ENCODE results near the gene OTOGL.

OTOGL gene

DNA sequence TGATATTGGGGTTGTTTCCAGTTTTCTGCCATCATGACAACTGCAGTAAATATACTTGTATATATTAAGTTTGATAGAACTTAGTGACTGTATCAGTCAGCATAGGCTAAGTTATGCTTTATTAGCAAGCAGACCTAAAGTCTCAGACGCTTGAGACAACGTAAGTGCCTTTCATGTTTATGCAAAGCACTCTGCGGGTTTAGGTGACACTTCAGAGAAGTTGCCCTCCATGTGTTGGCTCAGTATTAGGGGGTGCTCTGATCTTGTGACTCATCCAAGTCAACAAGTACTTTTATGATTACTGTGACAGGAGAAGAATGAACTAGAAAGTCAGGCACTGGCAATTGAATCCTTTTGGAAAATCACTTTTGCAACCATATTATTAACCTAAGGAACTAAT is 13.3 kb upstream of the OTOGL start:
- Histone ChIP-seq H2BK120ac (ENCODE audit: insufficient read depth, low read length, poor library complexity) (no peak overlapping the region), H3K4ac (ENCODE audit: low read depth, low read length) (no peak overlapping the region), H4K8ac (ENCODE audit: low read depth, low read length) (no peak overlapping the region), H3K79me2 (ENCODE audit: control insufficient read depth, insufficient read depth, low read length, poor library complexity) (no peaks in the 10 kb centered on the region), H3K4me2 (ENCODE audit: low read length) (no peak overlapping the region), H3K27me3 (ENCODE audit: insufficient read depth, low read length) (no peaks in the 10 kb centered on the region), H2AFZ (ENCODE audit: insufficient read depth, low read length, poor library complexity) (no peak overlapping the region), H4K91ac (ENCODE audit: low read depth, low read length) (no peak overlapping the region), H3K23ac (ENCODE audit: low read length) (no peak overlapping the region), H3K9me3 (ENCODE audit: insufficient read depth, low read depth, low read length) (no peaks in the 10 kb centered on the region), H3K4me3 (ENCODE audit: low read depth, low read length) (no peak overlapping the region), H2BK5ac (ENCODE audit: low read depth, low read length, poor library complexity) (no peak overlapping the region), H3K14ac (ENCODE audit: low read length) (no peak overlapping the region), H3K18ac (ENCODE audit: low read length) (no peak overlapping the region), H3K79me1 (ENCODE audit: low read length) (no peaks in the 10 kb centered on the region), H2AK5ac (ENCODE audit: low read length) (no peak overlapping the region), H3K4me1 (ENCODE audit: control insufficient read depth in 1 of 2, insufficient read depth in 2 of 2, low read length in 2 of 2) (peaks cover 0 to 4% of the 10 kb centered on the region in 2 experiments), H3K36me3 (ENCODE audit: control insufficient read depth in 1 of 2, insufficient read depth in 2 of 2, low read length in 2 of 2) (no peaks in the 10 kb centered on the region), H4K12ac (ENCODE audit: low read depth, low read length) (no peak overlapping the region), H3K9ac (ENCODE audit: low read length) (no peak overlapping the region), H3K27ac (ENCODE audit: low read depth, low read length) (no peak overlapping the region), H2BK12ac (ENCODE audit: low read length) (no peak overlapping the region)
- WGBS (ENCODE audit: extremely low coverage, insufficient coverage, insufficient read length), result no CpG with 5 or more reads among the region's 3 CpGs
- DNase-seq, result no peak

DNA sequence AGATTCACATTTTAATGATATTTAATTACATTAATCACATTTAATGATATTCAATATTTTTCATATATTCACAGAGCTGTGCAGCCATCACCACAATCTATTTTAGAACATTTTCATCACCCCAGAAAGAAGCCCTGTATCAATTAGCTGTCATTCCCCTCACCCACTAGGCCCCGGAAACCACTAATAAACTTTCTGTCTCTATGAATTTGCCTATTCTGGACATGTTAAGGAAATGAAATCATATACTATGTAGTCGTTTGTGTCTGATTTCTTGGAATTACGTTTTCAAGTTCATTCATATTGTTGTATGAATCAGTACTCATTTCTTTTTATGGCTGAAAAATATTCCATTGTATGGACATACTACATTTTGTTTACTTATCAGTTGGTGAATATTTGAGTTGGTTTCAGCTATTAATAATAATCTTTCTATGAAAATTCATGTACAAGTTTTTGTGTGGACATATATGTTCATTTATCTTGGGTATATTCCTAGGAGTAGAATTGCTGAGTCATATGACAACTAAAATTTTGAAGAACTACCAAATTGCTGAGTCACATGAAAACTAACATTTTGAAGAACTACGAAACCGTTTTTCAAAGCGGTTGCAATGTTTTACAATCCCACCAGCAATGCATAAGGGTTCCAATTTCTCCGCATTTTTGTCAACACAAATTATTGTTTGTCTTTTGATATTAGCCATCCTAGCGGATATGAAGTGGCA is 11.7 kb upstream of the OTOGL start:
- Histone ChIP-seq H4K12ac (ENCODE audit: low read depth, low read length) (no peak overlapping the region), H3K14ac (ENCODE audit: low read length) (no peak overlapping the region), H3K4me1 (ENCODE audit: control insufficient read depth in 1 of 2, insufficient read depth in 2 of 2, low read length in 2 of 2) (peaks cover 0 to 4% of the 10 kb centered on the region in 2 experiments), H2BK5ac (ENCODE audit: low read depth, low read length, poor library complexity) (no peak overlapping the region), H3K18ac (ENCODE audit: low read length) (no peak overlapping the region), H3K79me2 (ENCODE audit: control insufficient read depth, insufficient read depth, low read length, poor library complexity) (no peaks in the 10 kb centered on the region), H2AFZ (ENCODE audit: insufficient read depth, low read length, poor library complexity) (no peak overlapping the region), H3K27me3 (ENCODE audit: insufficient read depth, low read length) (no peaks in the 10 kb centered on the region), H3K23ac (ENCODE audit: low read length) (no peak overlapping the region), H2BK120ac (ENCODE audit: insufficient read depth, low read length, poor library complexity) (no peak overlapping the region), H3K4me3 (ENCODE audit: low read depth, low read length) (no peak overlapping the region), H3K4ac (ENCODE audit: low read depth, low read length) (no peak overlapping the region), H3K79me1 (ENCODE audit: low read length) (no peaks in the 10 kb centered on the region), H3K9ac (ENCODE audit: low read length) (no peak overlapping the region), H4K8ac (ENCODE audit: low read depth, low read length) (no peak overlapping the region), H3K36me3 (ENCODE audit: control insufficient read depth in 1 of 2, insufficient read depth in 2 of 2, low read length in 2 of 2) (no peaks in the 10 kb centered on the region), H3K4me2 (ENCODE audit: low read length) (no peak overlapping the region), H3K27ac (ENCODE audit: low read depth, low read length) (no peak overlapping the region), H3K9me3 (ENCODE audit: insufficient read depth, low read depth, low read length) (no peaks in the 10 kb centered on the region), H4K91ac (ENCODE audit: low read depth, low read length) (no peak overlapping the region), H2BK12ac (ENCODE audit: low read length) (no peak overlapping the region), H2AK5ac (ENCODE audit: low read length) (no peak overlapping the region)
- DNase-seq, result no peak
- WGBS (ENCODE audit: extremely low coverage, insufficient coverage, insufficient read length), result no CpG with 5 or more reads among the region's 8 CpGs

DNA sequence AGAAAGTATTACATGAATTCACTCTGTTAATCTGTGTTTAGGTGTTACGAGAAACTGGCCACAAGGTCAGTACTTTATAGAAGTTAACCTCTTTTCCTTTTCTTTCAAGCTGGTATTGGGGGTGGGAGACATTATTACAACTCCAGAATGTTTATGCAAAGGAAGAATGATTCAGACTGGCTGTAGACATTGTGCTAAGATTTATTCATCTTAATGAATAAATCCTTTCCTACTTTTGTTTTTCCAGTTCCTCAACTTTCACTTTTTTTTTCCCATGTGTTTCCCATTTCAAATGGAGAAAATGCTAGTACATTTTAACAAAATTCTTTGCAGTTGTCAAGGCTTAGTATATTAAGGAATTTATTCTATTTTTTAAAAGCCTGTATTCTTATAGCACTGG is 1.3 kb downstream of the OTOGL start:
- no peak for DNase-seq
- H2BK5ac ChIP-seq (ENCODE audit: low read depth, low read length, poor library complexity), result no peak overlapping the region
- H3K27ac ChIP-seq (ENCODE audit: low read depth, low read length), result no peak overlapping the region
- H2AFZ ChIP-seq (ENCODE audit: insufficient read depth, low read length, poor library complexity), result no peak overlapping the region
- H3K4me1 ChIP-seq (ENCODE audit: control insufficient read depth in 1 of 2, insufficient read depth in 2 of 2, low read length in 2 of 2), result no peaks in the 10 kb centered on the region
- H2AK5ac ChIP-seq (ENCODE audit: low read length), result no peak overlapping the region
- H3K27me3 ChIP-seq (ENCODE audit: insufficient read depth, low read length), result no peaks in the 10 kb centered on the region
- no peak overlapping the region for H3K9ac ChIP-seq (ENCODE audit: low read length)
- no peaks in the 10 kb centered on the region for H3K9me3 ChIP-seq (ENCODE audit: insufficient read depth, low read depth, low read length)
- no peak overlapping the region for H3K4me2 ChIP-seq (ENCODE audit: low read length)
- no peaks in the 10 kb centered on the region for H3K36me3 ChIP-seq (ENCODE audit: control insufficient read depth in 1 of 2, insufficient read depth in 2 of 2, low read length in 2 of 2)
- H3K23ac ChIP-seq (ENCODE audit: low read length), result no peak overlapping the region
- H3K4ac ChIP-seq (ENCODE audit: low read depth, low read length), result no peak overlapping the region
- WGBS (ENCODE audit: extremely low coverage, insufficient coverage, insufficient read length), result no CpG with 5 or more reads among the region's 1 CpG
- H3K18ac ChIP-seq (ENCODE audit: low read length), result no peak overlapping the region
- H2BK120ac ChIP-seq (ENCODE audit: insufficient read depth, low read length, poor library complexity), result no peak overlapping the region
- H2BK12ac ChIP-seq (ENCODE audit: low read length), result no peak overlapping the region
- H4K12ac ChIP-seq (ENCODE audit: low read depth, low read length), result no peak overlapping the region
- H4K8ac ChIP-seq (ENCODE audit: low read depth, low read length), result no peak overlapping the region
- H3K4me3 ChIP-seq (ENCODE audit: low read depth, low read length), result no peak overlapping the region
- no peaks in the 10 kb centered on the region for H3K79me2 ChIP-seq (ENCODE audit: control insufficient read depth, insufficient read depth, low read length, poor library complexity)
- H3K79me1 ChIP-seq (ENCODE audit: low read length), result no peaks in the 10 kb centered on the region
- no peak overlapping the region for H4K91ac ChIP-seq (ENCODE audit: low read depth, low read length)
- H3K14ac ChIP-seq (ENCODE audit: low read length), result no peak overlapping the region

DNA sequence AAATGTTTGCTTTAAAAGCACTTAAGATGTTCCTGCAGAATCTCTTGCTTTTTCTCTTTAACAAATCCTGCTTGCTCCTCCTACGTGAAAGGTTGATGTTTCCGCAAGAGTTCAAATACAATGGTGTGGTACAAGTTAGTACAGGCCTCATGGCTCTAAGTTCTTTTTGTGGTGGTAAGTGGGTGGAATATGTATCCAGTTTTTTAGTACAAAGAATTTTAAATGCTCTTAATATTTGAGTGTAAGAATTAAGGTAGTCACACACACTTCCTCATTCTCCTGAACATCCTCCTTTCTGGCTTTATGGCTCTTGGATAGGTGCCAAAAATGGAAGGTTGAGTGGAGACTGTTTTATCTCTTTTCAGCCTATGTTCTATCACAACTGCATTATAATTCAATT is 1.8 kb downstream of the OTOGL start:
- H3K9ac ChIP-seq (ENCODE audit: low read length), result no peak overlapping the region
- H3K36me3 ChIP-seq (ENCODE audit: control insufficient read depth in 1 of 2, insufficient read depth in 2 of 2, low read length in 2 of 2), result no peaks in the 10 kb centered on the region
- H3K4me2 ChIP-seq (ENCODE audit: low read length), result no peak overlapping the region
- no peak overlapping the region for H3K4ac ChIP-seq (ENCODE audit: low read depth, low read length)
- H3K23ac ChIP-seq (ENCODE audit: low read length), result no peak overlapping the region
- H3K4me3 ChIP-seq (ENCODE audit: low read depth, low read length), result no peak overlapping the region
- H3K4me1 ChIP-seq (ENCODE audit: control insufficient read depth in 1 of 2, insufficient read depth in 2 of 2, low read length in 2 of 2), result no peaks in the 10 kb centered on the region
- WGBS (ENCODE audit: extremely low coverage, insufficient coverage, insufficient read length), result no CpG with 5 or more reads among the region's 2 CpGs
- H2BK5ac ChIP-seq (ENCODE audit: low read depth, low read length, poor library complexity), result no peak overlapping the region
- H4K12ac ChIP-seq (ENCODE audit: low read depth, low read length), result no peak overlapping the region
- no peak overlapping the region for H2BK120ac ChIP-seq (ENCODE audit: insufficient read depth, low read length, poor library complexity)
- no peak overlapping the region for H2AFZ ChIP-seq (ENCODE audit: insufficient read depth, low read length, poor library complexity)
- no peak overlapping the region for H3K14ac ChIP-seq (ENCODE audit: low read length)
- DNase-seq, result no peak
- no peaks in the 10 kb centered on the region for H3K79me2 ChIP-seq (ENCODE audit: control insufficient read depth, insufficient read depth, low read length, poor library complexity)
- H2AK5ac ChIP-seq (ENCODE audit: low read length), result no peak overlapping the region
- H4K8ac ChIP-seq (ENCODE audit: low read depth, low read length), result no peak overlapping the region
- H3K27me3 ChIP-seq (ENCODE audit: insufficient read depth, low read length), result no peaks in the 10 kb centered on the region
- no peak overlapping the region for H3K18ac ChIP-seq (ENCODE audit: low read length)
- no peaks in the 10 kb centered on the region for H3K79me1 ChIP-seq (ENCODE audit: low read length)
- H4K91ac ChIP-seq (ENCODE audit: low read depth, low read length), result no peak overlapping the region
- H3K27ac ChIP-seq (ENCODE audit: low read depth, low read length), result no peak overlapping the region
- H2BK12ac ChIP-seq (ENCODE audit: low read length), result no peak overlapping the region
- no peaks in the 10 kb centered on the region for H3K9me3 ChIP-seq (ENCODE audit: insufficient read depth, low read depth, low read length)

All from trophoblast cell (in vitro differentiated cells and primary cell).